Adrenal gland (tissue), 5 donors: Measurements from ENCODE around the gene RNU6-9.

ENCODE experiments used
- CTCF ChIP-seq, 6 experiments: fragments of 450-650 bp in 4 of 6; fragments of 200-600 bp in 2 of 6; sonication (generic) in 1 of 6; IDR thresholded peaks; 1 replicate in 5 of 6; 2 replicates in 1 of 6; pipeline versions ENCODE4 v1.5.1 to v1.8.0; 2016 to 2021; ENCODE audit warnings: antibody characterized with exemption in 6 of 6, mild to moderate bottlenecking in 2 of 6, moderate library complexity in 1 of 6
- POLR2A ChIP-seq, 2 donors: fragments of 450-650 bp; IDR thresholded peaks; one replicate each; pipeline ENCODE4 v1.6.1; 2017; ENCODE audit warnings: antibody characterized with exemption in 2 of 2, mild to moderate bottlenecking in 2 of 2, moderate library complexity in 1 of 2
- donor health status: DM: no; HTN: no; CAD: no.

- no peak for TF ChIP-seq CTCF (IDR thresholded peaks at IDR 0.05)
- peak; percentile 43 to 56 for TF ChIP-seq POLR2A (IDR thresholded peaks at IDR 0.05)
These were observed at the start of gene RNU6-9, which contains the start of gene MED16 for GRCh38 chr19:892894-893689.
